ENCODE data around the gene GNG8.

- TF ChIP-seq POLR2A (IDR thresholded peaks at IDR 0.05) (no peak), CTCF (IDR thresholded peaks at IDR 0.05) (no peak), EP300 (IDR thresholded peaks at IDR 0.05) (no peak)
Observed at GRCh38 chr19:46668662-46669061, 32.7 kb upstream of the GNG8 start.
